Activated T-cell treated with anti-CD3 and anti-CD28 coated beads, Interleukin-2, amount 50 U/mL, for 4 hours (primary cell): ENCODE data around the gene RCN2. TPM values are rescaled to one million over a fixed set of nuclear protein-coding genes. Genes with fewer than 3 reads are reported as not detected.

ENCODE experiments used
- ATAC-seq, 2 donors: fragments of 200-7000 bp; cut with Tn5 transposase; one replicate each; pipeline ENCODE4 v1.10.0; 2021
- DNase-seq: peaks from one replicate; pipeline ENCODE4 v3.0.0-alpha.2; 2020
- H3K27me3 Mint-ChIP-seq: one replicate; pipeline ENCODE4 v1.8.0; 2021; ENCODE audit warnings: low read depth, mixed read lengths
- H3K36me3 Mint-ChIP-seq: one replicate; pipeline ENCODE4 v1.8.0; 2022; ENCODE audit warnings: mixed read lengths; ENCODE audit not compliant: insufficient read depth
- H3K4me1 Mint-ChIP-seq: one replicate; pipeline ENCODE4 v1.8.0; 2021; ENCODE audit warnings: low read depth, mixed read lengths
- H3K4me3 Mint-ChIP-seq: one replicate; pipeline ENCODE4 v1.8.0; 2021; ENCODE audit warnings: mild to moderate bottlenecking, moderate library complexity, mixed read lengths
- H3K9me3 Mint-ChIP-seq: one replicate; pipeline ENCODE4 v1.8.0; 2021; ENCODE audit warnings: mixed read lengths
- total RNA-seq, 3 donors: library from RNA; stranded (reverse); gene quantifications; one replicate each; pipeline ENCODE4 v1.2.1, GENCODE V29; 2021

RCN2 gene
- total RNA-seq, 3 donors from 2014 or later, result 26.7 to 30.3 (median 27.5) TPM

GRCh38 chr15:77001966-77002365 lies 70.4 kb downstream of the RCN2 start:
- H3K4me3 Mint-ChIP-seq, result peak overlapping the region; percentile 17
- no peaks in the 10 kb centered on the region for H3K9me3 Mint-ChIP-seq
- DNase-seq, result no peak
- H3K36me3 Mint-ChIP-seq, result peaks cover 7% of the 10 kb centered on the region
- peaks cover 90% of the 10 kb centered on the region for H3K4me1 Mint-ChIP-seq
- no peak for ATAC-seq
- no peaks in the 10 kb centered on the region for H3K27me3 Mint-ChIP-seq

- peak overlapping the region; percentile 53 for H3K4me3 Mint-ChIP-seq
- H3K9me3 Mint-ChIP-seq, result no peaks in the 10 kb centered on the region
- H3K4me1 Mint-ChIP-seq, result peaks cover 88% of the 10 kb centered on the region
- H3K36me3 Mint-ChIP-seq, result peaks cover 7% of the 10 kb centered on the region
- H3K27me3 Mint-ChIP-seq, result no peaks in the 10 kb centered on the region
- DNase-seq (no peak), ATAC-seq (no peak)
Measured at GRCh38 chr15:77002436-77002835, 70.9 kb downstream of the RCN2 start.

GRCh38 chr15:77002954-77003912 lies 71.7 kb downstream of the RCN2 start:
- Mint-ChIP-seq H3K27me3 (no peaks in the 10 kb centered on the region), H3K4me1 (peaks cover 86% of the 10 kb centered on the region), H3K36me3 (peaks cover 7% of the 10 kb centered on the region), H3K9me3 (no peaks in the 10 kb centered on the region), H3K4me3 (peak overlapping the region; percentile 53)
- ATAC-seq (peak; percentile 87 to 90), DNase-seq (peak; percentile 62)

Other genes starting within 250 kb of the RCN2 start
- 10 to 100 TPM; 13.0 to 14.8 (median 14.8) TPM for gene SCAPER, start 26.4 kb upstream of the RCN2 start, total RNA-seq
- gene PSTPIP1, start 63.4 kb downstream of the RCN2 start, total RNA-seq, result 100 to 1,000 TPM in 1 of 3 donors, 10 to 100 TPM in 2; 85.4 to 130 (median 92.1) TPM
- gene TSPAN3, start 139.4 kb downstream of the RCN2 start, total RNA-seq, result 10 to 100 TPM; 38.6 to 53.1 (median 42.8) TPM